Activated naive CD4-positive, alpha-beta T cell treated with anti-CD3 and anti-CD28 coated beads, Interleukin-2, amount 50 U/mL, for 72 hours (primary cell): Measurements from ENCODE around the gene SETD7. TPM values are rescaled to one million over a fixed set of nuclear protein-coding genes. Genes with fewer than 3 reads are reported as not detected.
A peak's percentile ranks its signal among the peaks of the same experiment; 100 is the strongest.

Experiments used
- ATAC-seq, 2 donors: fragments of 150-1000 bp; cut with Tn5 transposase; 2 replicates each; pipeline ENCODE4 v1.10.0; 2021; ENCODE audit warnings: mild to moderate bottlenecking in 2 of 2, moderate library complexity in 2 of 2
- DNase-seq, 2 donors: peaks; one replicate each; pipeline ENCODE4 v3.0.0; 2021 to 2022; ENCODE audit warnings: low spot score in 2 of 2
- H3K27ac Mint-ChIP-seq, 2 donors: one replicate each; pipeline ENCODE4 v1.8.0; 2022; ENCODE audit warnings: mild to moderate bottlenecking in 2 of 2, mixed read lengths in 2 of 2
- H3K36me3 Mint-ChIP-seq, 2 donors: one replicate each; pipeline ENCODE4 v1.8.0; 2022; ENCODE audit warnings: mixed read lengths in 2 of 2
- H3K9me3 Mint-ChIP-seq, 2 donors: one replicate each; pipeline ENCODE4 v1.8.0; 2022; ENCODE audit warnings: mixed read lengths in 2 of 2
- total RNA-seq, 2 donors: library from RNA; stranded (reverse); gene quantifications; one replicate each; pipeline ENCODE4 v1.2.3, GENCODE V29; 2022

SETD7 gene
- total RNA-seq: 10 to 100 TPM in 1 of 2 donors, 1 to 10 TPM in 1; 8.8 to 15.6 TPM

- H3K9me3 Mint-ChIP-seq: no peaks in the 10 kb centered on the region
- H3K27ac Mint-ChIP-seq: peak within 1 kb of the TSS; percentile 96 to 97
- peak; percentile 48 to 71 for ATAC-seq
- peaks cover 5 to 19% of the 10 kb centered on the region in 2 donors for H3K36me3 Mint-ChIP-seq
- DNase-seq: peak; percentile 59 to 77
Observed at GRCh38 chr4:139556071-139556723, at the start of gene SETD7. Gene SETD7, minus strand, starts transcription at chr4:139556219. Its CDS starts 82 bp downstream, at chr4:139556137.

- Mint-ChIP-seq H3K9me3 (peaks cover 14 to 18% of the 10 kb centered on the region in 2 donors), H3K27ac (no peak overlapping the region), H3K36me3 (peaks cover 15 to 16% of the 10 kb centered on the region in 2 donors)
- DNase-seq (no peak), ATAC-seq (no peak)
Observed at GRCh38 chr4:139605516-139605915, 49.5 kb upstream of the SETD7 start.

GRCh38 chr4:139603576-139604410, 47.8 kb upstream of the SETD7 start:
- Mint-ChIP-seq H3K36me3 (peaks cover 15 to 16% of the 10 kb centered on the region in 2 donors), H3K27ac (no peak overlapping the region), H3K9me3 (peaks cover 14 to 18% of the 10 kb centered on the region in 2 donors)
- DNase-seq (peak in 1 of 2 donors; percentile 49), ATAC-seq (peak; percentile 37 to 56)

GRCh38 chr4:139602776-139603360, 46.8 kb upstream of the SETD7 start:
- peaks cover 14 to 18% of the 10 kb centered on the region in 2 donors for H3K9me3 Mint-ChIP-seq
- no peak for DNase-seq
- no peak overlapping the region for H3K27ac Mint-ChIP-seq
- no peak for ATAC-seq
- H3K36me3 Mint-ChIP-seq: peaks cover 15 to 16% of the 10 kb centered on the region in 2 donors

GRCh38 chr4:139600662-139601061, 44.6 kb upstream of the SETD7 start:
- DNase-seq (no peak), ATAC-seq (peak in 1 of 2 donors; percentile 68)
- Mint-ChIP-seq H3K9me3 (peaks cover 2 to 6% of the 10 kb centered on the region in 2 donors), H3K36me3 (peaks cover 2 to 3% of the 10 kb centered on the region in 2 donors), H3K27ac (no peak overlapping the region)

GRCh38 chr4:139599594-139600374, 43.8 kb upstream of the SETD7 start:
- H3K36me3 Mint-ChIP-seq: no peaks in the 10 kb centered on the region
- H3K9me3 Mint-ChIP-seq: no peaks in the 10 kb centered on the region
- DNase-seq (no peak), ATAC-seq (no peak)
- no peak overlapping the region for H3K27ac Mint-ChIP-seq

GRCh38 chr4:139599076-139599475, 43.1 kb upstream of the SETD7 start:
- no peak overlapping the region for H3K27ac Mint-ChIP-seq
- ATAC-seq (no peak), DNase-seq (no peak)
- H3K9me3 Mint-ChIP-seq: no peaks in the 10 kb centered on the region
- no peaks in the 10 kb centered on the region for H3K36me3 Mint-ChIP-seq

- no peaks in the 10 kb centered on the region for H3K36me3 Mint-ChIP-seq
- no peak overlapping the region for H3K27ac Mint-ChIP-seq
- no peak for DNase-seq
- ATAC-seq: no peak
- no peaks in the 10 kb centered on the region for H3K9me3 Mint-ChIP-seq
Observed at GRCh38 chr4:139596684-139597279, 40.8 kb upstream of the SETD7 start.

- no peak for DNase-seq
- no peak overlapping the region for H3K27ac Mint-ChIP-seq
- no peak for ATAC-seq
- H3K36me3 Mint-ChIP-seq: no peaks in the 10 kb centered on the region
- no peaks in the 10 kb centered on the region for H3K9me3 Mint-ChIP-seq
Observed at GRCh38 chr4:139596034-139596683, 40.1 kb upstream of the SETD7 start.

- H3K27ac Mint-ChIP-seq: no peak overlapping the region
- ATAC-seq (no peak), DNase-seq (no peak)
- H3K9me3 Mint-ChIP-seq: no peaks in the 10 kb centered on the region
- no peaks in the 10 kb centered on the region for H3K36me3 Mint-ChIP-seq
Observed at GRCh38 chr4:139594591-139595185, 38.7 kb upstream of the SETD7 start.

- ATAC-seq (no peak), DNase-seq (no peak)
- H3K27ac Mint-ChIP-seq: peak overlapping the region in 1 of 2 donors; percentile 50
- no peaks in the 10 kb centered on the region for H3K36me3 Mint-ChIP-seq
- H3K9me3 Mint-ChIP-seq: peaks cover 6% of the 10 kb centered on the region in 2 donors
Observed at GRCh38 chr4:139593091-139593564, 37.1 kb upstream of the SETD7 start.

- Mint-ChIP-seq H3K36me3 (no peaks in the 10 kb centered on the region), H3K27ac (no peak overlapping the region), H3K9me3 (peaks cover 6% of the 10 kb centered on the region in 2 donors)
- no peak for ATAC-seq
- DNase-seq: no peak
Observed at GRCh38 chr4:139589336-139590018, 33.5 kb upstream of the SETD7 start.

- H3K9me3 Mint-ChIP-seq: peaks cover 6% of the 10 kb centered on the region in 2 donors
- no peaks in the 10 kb centered on the region for H3K36me3 Mint-ChIP-seq
- no peak for ATAC-seq
- no peak for DNase-seq
- no peak overlapping the region for H3K27ac Mint-ChIP-seq
Observed at GRCh38 chr4:139587446-139587845, 31.4 kb upstream of the SETD7 start.

- Mint-ChIP-seq H3K9me3 (peaks cover 6% of the 10 kb centered on the region in 2 donors), H3K27ac (no peak overlapping the region), H3K36me3 (no peaks in the 10 kb centered on the region)
- no peak for ATAC-seq
- DNase-seq: no peak
Observed at GRCh38 chr4:139585473-139585872, 29.5 kb upstream of the SETD7 start.

GRCh38 chr4:139584784-139585183, 28.8 kb upstream of the SETD7 start:
- H3K9me3 Mint-ChIP-seq: peaks cover 6% of the 10 kb centered on the region in 2 donors
- no peak overlapping the region for H3K27ac Mint-ChIP-seq
- H3K36me3 Mint-ChIP-seq: no peaks in the 10 kb centered on the region
- ATAC-seq (no peak), DNase-seq (no peak)
